Natural killer cell treated with Interleukin-12 subunit alpha and Interleukin-12 subunit beta and Interleukin-15 and Interleukin-18, amount 100 ng/mL, for 72 hours (primary cell): ENCODE results near the gene NRTN. TPM values are rescaled to one million over a fixed set of nuclear protein-coding genes. Genes with fewer than 3 reads are reported as not detected.
"Not testable (repeated sequence)": the region's sequence is repeated elsewhere in the genome, so short reads cannot be mapped to it uniquely, and the experiment has no call there.

Source experiments
- ATAC-seq, 2 donors: fragments of 150-1000 bp; cut with Tn5 transposase in 1 of 2; sonication (Bioruptor Pico), chemical (Tn5 transposase) in 1 of 2; 2 replicates each; pipeline ENCODE4 v1.10.0; 2021
- DNase-seq: peaks from one replicate; pipeline ENCODE4 v3.0.0; 2022; ENCODE audit warnings: low spot score
- H3K27ac Mint-ChIP-seq, 2 donors: 1 replicate in 1 of 2; 2 replicates in 1 of 2; pipeline ENCODE4 v1.8.0; 2022; ENCODE audit warnings: mixed read lengths in 2 of 2, mild to moderate bottlenecking in 1 of 2, moderate library complexity in 1 of 2
- H3K27me3 Mint-ChIP-seq, 2 donors: 1 replicate in 1 of 2; 2 replicates in 1 of 2; pipeline ENCODE4 v1.8.0; 2022; ENCODE audit warnings: mixed read lengths in 2 of 2
- H3K36me3 Mint-ChIP-seq: one replicate; pipeline ENCODE4 v1.8.0; 2022; ENCODE audit warnings: mixed read lengths
- H3K4me1 Mint-ChIP-seq, 2 donors: 1 replicate in 1 of 2; 2 replicates in 1 of 2; pipeline ENCODE4 v1.8.0; 2022; ENCODE audit warnings: low read depth in 2 of 2, mixed read lengths in 2 of 2, mild to moderate bottlenecking in 1 of 2
- H3K4me3 Mint-ChIP-seq: one replicate; pipeline ENCODE4 v1.8.0; 2022; ENCODE audit warnings: mixed read lengths
- H3K9me3 Mint-ChIP-seq: 2 replicates; pipeline ENCODE4 v1.8.0; 2022; ENCODE audit warnings: mixed read lengths
- total RNA-seq, 2 donors: library from RNA; stranded (reverse); gene quantifications; one replicate each; pipeline ENCODE4 v1.2.3, GENCODE V29; 2022

The NRTN gene
- total RNA-seq, 2 donors from 2014 or later, result not detected

GRCh38 chr19:5827891-5828660 lies 23.2 kb downstream of the NRTN start:
- ATAC-seq, result peak; percentile 90 to 92
- Mint-ChIP-seq H3K27ac (peak overlapping the region; percentile 94), H3K36me3 (no peaks in the 10 kb centered on the region), H3K4me1 (peaks cover 10 to 15% of the 10 kb centered on the region in 2 donors), H3K9me3 (no peaks in the 10 kb centered on the region), H3K27me3 (no peaks in the 10 kb centered on the region), H3K4me3 (peak overlapping the region; percentile 96)
- peak; percentile 98 for DNase-seq

- DNase-seq, result no peak
- no peaks in the 10 kb centered on the region for H3K9me3 Mint-ChIP-seq
- peak overlapping the region; percentile 96 for H3K4me3 Mint-ChIP-seq
- no peak for ATAC-seq
- H3K4me1 Mint-ChIP-seq, result peaks cover 10 to 15% of the 10 kb centered on the region in 2 donors
- H3K27ac Mint-ChIP-seq, result peak overlapping the region; percentile 94
- H3K36me3 Mint-ChIP-seq, result no peaks in the 10 kb centered on the region
- H3K27me3 Mint-ChIP-seq, result no peaks in the 10 kb centered on the region
These were observed 24.0 kb downstream of the NRTN start for GRCh38 chr19:5828661-5829566.

GRCh38 chr19:5829567-5830310 lies 24.9 kb downstream of the NRTN start:
- no peaks in the 10 kb centered on the region for H3K36me3 Mint-ChIP-seq
- ATAC-seq, result no peak

GRCh38 chr19:5831159-5831558 lies 26.3 kb downstream of the NRTN start:
- ATAC-seq (no peak), DNase-seq (no peak)
- Mint-ChIP-seq H3K4me1 (peaks cover 10 to 15% of the 10 kb centered on the region in 2 donors), H3K27me3 (no peaks in the 10 kb centered on the region), H3K9me3 (no peaks in the 10 kb centered on the region), H3K4me3 (no peak overlapping the region), H3K27ac (no peak overlapping the region), H3K36me3 (no peaks in the 10 kb centered on the region)

More at GRCh38 chr19:5829567-5830310, 24.9 kb downstream of the NRTN start:
- H3K27ac Mint-ChIP-seq, result peak overlapping the region in 1 of 2 donors; percentile 9
- peak overlapping the region; percentile 38 for H3K4me3 Mint-ChIP-seq
- DNase-seq, result no peak
- peaks cover 10 to 15% of the 10 kb centered on the region in 2 donors for H3K4me1 Mint-ChIP-seq
- no peaks in the 10 kb centered on the region for H3K9me3 Mint-ChIP-seq
- H3K27me3 Mint-ChIP-seq, result no peaks in the 10 kb centered on the region

GRCh38 chr19:5832061-5832460 lies 27.2 kb downstream of the NRTN start:
- H3K36me3 Mint-ChIP-seq, result no peaks in the 10 kb centered on the region
- ATAC-seq, result no peak

GRCh38 chr19:5832527-5833216 lies 27.8 kb downstream of the NRTN start:
- no peak overlapping the region for H3K27ac Mint-ChIP-seq
- no peaks in the 10 kb centered on the region for H3K27me3 Mint-ChIP-seq
- no peak for DNase-seq
- ATAC-seq, result no peak
- peaks cover 7 to 9% of the 10 kb centered on the region in 2 donors for H3K4me1 Mint-ChIP-seq
- H3K4me3 Mint-ChIP-seq, result no peak overlapping the region
- no peaks in the 10 kb centered on the region for H3K36me3 Mint-ChIP-seq
- H3K9me3 Mint-ChIP-seq, result no peaks in the 10 kb centered on the region

More at GRCh38 chr19:5832061-5832460, 27.2 kb downstream of the NRTN start:
- no peak for DNase-seq
- H3K27ac Mint-ChIP-seq, result no peak overlapping the region
- no peaks in the 10 kb centered on the region for H3K9me3 Mint-ChIP-seq
- H3K27me3 Mint-ChIP-seq, result no peaks in the 10 kb centered on the region
- H3K4me1 Mint-ChIP-seq, result peaks cover 9 to 12% of the 10 kb centered on the region in 2 donors
- H3K4me3 Mint-ChIP-seq, result no peak overlapping the region

- H3K4me1 Mint-ChIP-seq, result no peaks in the 10 kb centered on the region
- H3K36me3 Mint-ChIP-seq, result no peaks in the 10 kb centered on the region
- H3K27me3 Mint-ChIP-seq, result no peaks in the 10 kb centered on the region
- no peak overlapping the region for H3K4me3 Mint-ChIP-seq
- ATAC-seq (no peak), DNase-seq (no peak)
- no peaks in the 10 kb centered on the region for H3K9me3 Mint-ChIP-seq
- H3K27ac Mint-ChIP-seq, result no peak overlapping the region
These were observed 33.0 kb downstream of the NRTN start for GRCh38 chr19:5837761-5838352.

- no peaks in the 10 kb centered on the region for H3K27me3 Mint-ChIP-seq
- no peaks in the 10 kb centered on the region for H3K9me3 Mint-ChIP-seq
- H3K27ac Mint-ChIP-seq, result no peak overlapping the region
- H3K4me1 Mint-ChIP-seq, result no peaks in the 10 kb centered on the region
- no peak for DNase-seq
- ATAC-seq, result no peak
- H3K4me3 Mint-ChIP-seq, result no peak overlapping the region
- H3K36me3 Mint-ChIP-seq, result no peaks in the 10 kb centered on the region
These were observed 33.6 kb downstream of the NRTN start for GRCh38 chr19:5838353-5839064.

GRCh38 chr19:5839065-5840017 lies 34.5 kb downstream of the NRTN start, which contains the start of gene FUT6:
FUT6 (minus strand) TSS chr19:5839702; CDS start chr19:5832567, 7,135 bp downstream.
- no peak for ATAC-seq
- no peak within 1 kb of the TSS for H3K4me3 Mint-ChIP-seq
- H3K27me3 Mint-ChIP-seq, result no peaks in the 10 kb centered on the region
- no peak within 1 kb of the TSS for H3K27ac Mint-ChIP-seq
- H3K9me3 Mint-ChIP-seq, result no peaks in the 10 kb centered on the region
- DNase-seq, result no peak
- H3K4me1 Mint-ChIP-seq, result no peaks in the 10 kb centered on the region
- no peaks in the 10 kb centered on the region for H3K36me3 Mint-ChIP-seq

- not testable (repeated sequence) for DNase-seq, H3K4me1 Mint-ChIP-seq, ATAC-seq, H3K36me3 Mint-ChIP-seq, H3K4me3 Mint-ChIP-seq, H3K27ac Mint-ChIP-seq, H3K27me3 Mint-ChIP-seq, H3K9me3 Mint-ChIP-seq
These were observed 36.9 kb downstream of the NRTN start for GRCh38 chr19:5841735-5842111.

GRCh38 chr19:5843295-5843927 lies 38.5 kb downstream of the NRTN start:
- Mint-ChIP-seq H3K27ac (no peak overlapping the region), H3K9me3 (no peaks in the 10 kb centered on the region), H3K36me3 (no peaks in the 10 kb centered on the region), H3K4me3 (no peak overlapping the region), H3K4me1 (no peaks in the 10 kb centered on the region), H3K27me3 (no peaks in the 10 kb centered on the region)
- ATAC-seq (no peak), DNase-seq (no peak)
